Islet precursor cell (in vitro differentiated cells): ENCODE results near the gene MORF4L1.
"Not testable (repeated sequence)": the region's sequence is repeated elsewhere in the genome, so short reads cannot be mapped to it uniquely, and the experiment has no call there.

Experiments used
- DNase-seq: peaks from one replicate; pipeline ENCODE4 v3.0.0-alpha.2; 2018

The MORF4L1 gene

GRCh38 chr15:78902281-78903032 is 29.8 kb downstream of the MORF4L1 start:
- not testable (repeated sequence) for DNase-seq

GRCh38 chr15:78904599-78905358 is 32.1 kb downstream of the MORF4L1 start:
- DNase-seq = no peak

GRCh38 chr15:78906316-78906620 is 33.6 kb downstream of the MORF4L1 start:
- no peak for DNase-seq

GRCh38 chr15:78907577-78907976 is 34.9 kb downstream of the MORF4L1 start:
- DNase-seq = no peak

- DNase-seq = no peak
Measured at GRCh38 chr15:78909160-78909695, 36.5 kb downstream of the MORF4L1 start.

- DNase-seq = no peak
Measured at GRCh38 chr15:78909791-78910228, 37.1 kb downstream of the MORF4L1 start.

GRCh38 chr15:78910271-78910670 is 37.6 kb downstream of the MORF4L1 start:
- no peak for DNase-seq

GRCh38 chr15:78912316-78912715 is 39.6 kb downstream of the MORF4L1 start:
- no peak for DNase-seq

- no peak for DNase-seq
Measured at GRCh38 chr15:78913012-78913411, 40.3 kb downstream of the MORF4L1 start.

GRCh38 chr15:78914027-78914764 is 41.5 kb downstream of the MORF4L1 start:
- DNase-seq = no peak

- no peak for DNase-seq
Measured at GRCh38 chr15:78915341-78916087, 42.8 kb downstream of the MORF4L1 start.

- DNase-seq = no peak
Measured at GRCh38 chr15:78916088-78916487, 43.4 kb downstream of the MORF4L1 start.

- DNase-seq = no peak
Measured at GRCh38 chr15:78917888-78918287, 45.2 kb downstream of the MORF4L1 start.

- DNase-seq = no peak
Measured at GRCh38 chr15:78921517-78921916, 48.8 kb downstream of the MORF4L1 start.

- DNase-seq = peak; percentile 36
Measured at GRCh38 chr15:78921940-78922339, 49.2 kb downstream of the MORF4L1 start.

- DNase-seq = peak; percentile 44
Measured at GRCh38 chr15:78922527-78922926, 49.8 kb downstream of the MORF4L1 start.

GRCh38 chr15:78923015-78923414 is 50.3 kb downstream of the MORF4L1 start:
- no peak for DNase-seq

GRCh38 chr15:78923480-78924360 is 51.0 kb downstream of the MORF4L1 start:
- DNase-seq = peak; percentile 29

- DNase-seq = peak; percentile 41
Measured at GRCh38 chr15:78925076-78925624, 52.5 kb downstream of the MORF4L1 start.

GRCh38 chr15:78925956-78926743 is 53.5 kb downstream of the MORF4L1 start:
- DNase-seq = peak; percentile 52
